ENCODE measurements around the gene USP13. TPM values are rescaled to one million over a fixed set of nuclear protein-coding genes. Genes with fewer than 3 reads are reported as not detected.

USP13 gene
- total and polyA plus RNA-seq, 3 donors from 2014 or later, result 17.6 to 50.3 (median 42.0) TPM

DNA sequence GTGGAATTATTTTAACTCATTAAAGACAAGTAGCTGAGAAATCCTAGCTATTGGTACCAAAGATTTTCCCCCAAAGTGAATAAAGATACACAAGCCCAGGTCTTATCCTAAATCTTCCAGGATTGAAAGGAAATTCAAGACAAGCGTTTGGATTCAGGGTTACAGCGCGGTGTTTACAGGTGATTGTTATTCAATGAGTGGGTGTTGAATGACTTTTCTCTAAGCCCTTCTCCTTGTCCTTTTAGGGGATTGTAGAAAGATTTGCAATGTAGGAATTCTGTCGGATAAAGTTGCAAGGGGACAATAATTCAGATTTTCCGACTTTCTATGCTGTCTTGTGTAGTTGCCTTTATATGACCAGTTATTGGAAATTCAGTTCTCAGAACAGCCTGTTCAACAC lies 57.2 kb downstream of the USP13 start:
- TF ChIP-seq, protein P1, sequence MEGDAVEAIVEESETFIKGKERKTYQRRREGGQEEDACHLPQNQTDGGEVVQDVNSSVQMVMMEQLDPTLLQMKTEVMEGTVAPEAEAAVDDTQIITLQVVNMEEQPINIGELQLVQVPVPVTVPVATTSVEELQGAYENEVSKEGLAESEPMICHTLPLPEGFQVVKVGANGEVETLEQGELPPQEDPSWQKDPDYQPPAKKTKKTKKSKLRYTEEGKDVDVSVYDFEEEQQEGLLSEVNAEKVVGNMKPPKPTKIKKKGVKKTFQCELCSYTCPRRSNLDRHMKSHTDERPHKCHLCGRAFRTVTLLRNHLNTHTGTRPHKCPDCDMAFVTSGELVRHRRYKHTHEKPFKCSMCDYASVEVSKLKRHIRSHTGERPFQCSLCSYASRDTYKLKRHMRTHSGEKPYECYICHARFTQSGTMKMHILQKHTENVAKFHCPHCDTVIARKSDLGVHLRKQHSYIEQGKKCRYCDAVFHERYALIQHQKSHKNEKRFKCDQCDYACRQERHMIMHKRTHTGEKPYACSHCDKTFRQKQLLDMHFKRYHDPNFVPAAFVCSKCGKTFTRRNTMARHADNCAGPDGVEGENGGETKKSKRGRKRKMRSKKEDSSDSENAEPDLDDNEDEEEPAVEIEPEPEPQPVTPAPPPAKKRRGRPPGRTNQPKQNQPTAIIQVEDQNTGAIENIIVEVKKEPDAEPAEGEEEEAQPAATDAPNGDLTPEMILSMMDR (IDR thresholded peaks at IDR 0.05), result no peak
- no peak for TF ChIP-seq POLR2A (IDR thresholded peaks at IDR 0.05)
- 79 to 90% methylated on average over 5 of the region's 5 CpGs for WGBS, 2 donors
- intact Hi-C loops (cut with DNase I; ENCODE audit: low total_unique reads), result no loop called here

DNA sequence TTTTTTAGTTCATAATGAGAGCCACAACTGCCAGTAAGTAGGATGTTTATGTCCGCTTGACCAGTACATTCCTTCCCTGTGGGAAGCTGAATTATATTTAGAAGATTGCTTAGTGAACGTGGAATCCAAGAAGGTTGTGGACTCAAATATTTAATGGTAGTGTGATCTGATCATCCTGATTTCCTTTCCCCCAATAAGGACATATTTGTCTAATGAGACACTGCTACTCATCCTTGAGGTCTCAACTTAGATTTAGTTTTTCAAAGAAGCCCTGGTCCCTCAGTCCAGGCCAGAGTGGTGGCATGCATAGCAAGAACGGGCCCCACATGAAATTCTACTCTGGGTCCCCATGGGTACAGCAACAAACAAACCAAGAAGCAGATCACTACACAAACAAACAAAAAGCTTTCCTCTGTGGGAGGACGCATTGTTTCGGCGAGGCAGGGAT lies 60.8 kb downstream of the USP13 start:
- Histone ChIP-seq H3K4me1 (no peaks in the 10 kb centered on the region), H3K27ac (no peak overlapping the region), H3K4me3 (no peak overlapping the region), H3K27me3 (no peaks in the 10 kb centered on the region), H3K36me3 (ENCODE audit: low read depth, missing control alignments) (no peaks in the 10 kb centered on the region), H3K9me3 (no peaks in the 10 kb centered on the region)
- 85 to 91% methylated on average over 6 of the region's 6 CpGs for WGBS, 2 donors
- DNase-seq, result no peak
- intact Hi-C loops (cut with DNase I; ENCODE audit: low total_unique reads), result no loop called here
- no peak for TF ChIP-seq POLR2A (IDR thresholded peaks at IDR 0.05)
- TF ChIP-seq, protein P1 (IDR thresholded peaks at IDR 0.05), result no peak

More for the DNA sequence above, 57.2 kb downstream of the USP13 start:
- H3K36me3 ChIP-seq (ENCODE audit: low read depth, missing control alignments), result no peaks in the 10 kb centered on the region
- H3K27ac ChIP-seq, result no peak overlapping the region
- H3K9me3 ChIP-seq, result no peaks in the 10 kb centered on the region
- H3K27me3 ChIP-seq, result no peaks in the 10 kb centered on the region
- no peak for DNase-seq
- H3K4me3 ChIP-seq, result no peak overlapping the region
- no peaks in the 10 kb centered on the region for H3K4me1 ChIP-seq

DNA sequence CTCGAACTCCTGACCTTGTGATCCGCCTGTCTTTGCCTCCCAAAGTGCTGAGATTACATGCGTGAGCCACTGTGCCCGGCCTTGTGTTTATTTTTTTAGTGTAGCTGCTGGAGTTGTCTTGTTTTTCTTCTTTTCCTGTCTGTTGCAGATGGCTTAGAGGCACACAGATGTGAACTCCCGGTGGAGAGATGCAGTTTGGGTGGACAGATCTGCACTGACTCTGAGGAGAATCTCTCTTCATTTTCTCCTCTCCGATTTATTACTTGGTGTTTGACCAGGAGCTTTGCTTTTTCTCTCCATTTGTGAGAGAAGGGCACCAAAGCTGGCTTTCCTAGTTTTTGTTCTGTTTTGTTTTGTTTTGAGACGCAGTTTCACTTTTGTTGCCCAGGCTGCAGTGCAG lies 62.7 kb downstream of the USP13 start:
- intact Hi-C loops (cut with DNase I; ENCODE audit: low total_unique reads), result no loop called here
- H3K27ac ChIP-seq, result no peak overlapping the region

DNA sequence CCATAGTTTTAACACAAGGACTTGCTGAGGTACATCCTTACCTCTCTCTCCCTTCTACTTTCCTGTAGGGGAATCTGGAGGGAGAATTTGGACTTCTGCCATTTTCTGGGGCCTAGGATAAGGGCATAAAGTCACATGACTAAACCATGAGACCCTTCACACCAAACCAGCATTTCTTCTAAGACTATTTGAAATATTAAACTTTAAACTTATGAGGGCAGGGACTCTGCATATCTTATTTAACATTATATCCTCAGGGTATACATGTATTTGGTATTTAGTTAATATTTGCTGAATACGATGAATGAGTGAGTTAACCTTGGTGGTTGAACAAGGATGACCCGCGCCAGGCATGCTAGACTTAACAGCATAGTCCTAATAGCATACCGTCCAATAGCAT lies 63.4 kb downstream of the USP13 start:
- intact Hi-C loops (cut with DNase I; ENCODE audit: low total_unique reads), result no loop called here
- Histone ChIP-seq H3K9me3 (no peaks in the 10 kb centered on the region), H3K4me1 (no peaks in the 10 kb centered on the region), H3K27me3 (no peaks in the 10 kb centered on the region), H3K27ac (no peak overlapping the region), H3K4me3 (no peak overlapping the region), H3K36me3 (ENCODE audit: low read depth, missing control alignments) (no peaks in the 10 kb centered on the region)
- 98 to 100% methylated on average over 4 of the region's 4 CpGs for WGBS, 2 donors
- TF ChIP-seq, protein P1 (IDR thresholded peaks at IDR 0.05), result no peak
- no peak for TF ChIP-seq POLR2A (IDR thresholded peaks at IDR 0.05)
- no peak for DNase-seq

More for the DNA sequence above, 62.7 kb downstream of the USP13 start:
- no peak overlapping the region for H3K4me3 ChIP-seq
- H3K4me1 ChIP-seq, result no peaks in the 10 kb centered on the region
- H3K36me3 ChIP-seq (ENCODE audit: low read depth, missing control alignments), result no peaks in the 10 kb centered on the region
- H3K9me3 ChIP-seq, result no peaks in the 10 kb centered on the region
- no peak for DNase-seq
- no peaks in the 10 kb centered on the region for H3K27me3 ChIP-seq
- TF ChIP-seq, protein P1 (IDR thresholded peaks at IDR 0.05), result no peak
- no peak for TF ChIP-seq POLR2A (IDR thresholded peaks at IDR 0.05)
- 97 to 99% methylated on average over 7 of the region's 7 CpGs for WGBS, 2 donors

DNA sequence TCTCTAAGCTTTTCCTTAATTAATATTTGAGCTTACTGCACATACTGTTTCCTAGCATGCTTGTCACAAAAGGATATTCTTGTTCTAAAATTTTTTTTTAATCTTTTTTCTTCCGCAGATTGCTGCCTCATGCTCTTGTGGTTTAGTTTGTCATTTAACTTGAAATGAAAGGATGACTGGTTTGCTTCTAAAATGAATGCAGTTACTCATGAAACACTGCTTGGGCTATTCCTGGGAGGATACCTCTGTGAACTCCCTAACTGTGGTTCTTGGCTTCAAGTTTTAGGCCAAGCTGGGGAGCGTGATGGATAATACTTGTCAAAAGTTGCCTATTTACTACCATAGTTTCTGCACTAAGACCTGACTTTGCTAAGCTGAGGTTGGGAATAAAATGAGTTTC lies 64.0 kb downstream of the USP13 start:
- 82 to 84% methylated on average over 2 of the region's 2 CpGs for WGBS, 2 donors
- intact Hi-C loops (cut with DNase I; ENCODE audit: low total_unique reads), result no loop called here
- Histone ChIP-seq H3K4me1 (no peaks in the 10 kb centered on the region), H3K27ac (no peak overlapping the region), H3K4me3 (no peak overlapping the region), H3K36me3 (ENCODE audit: low read depth, missing control alignments) (no peaks in the 10 kb centered on the region), H3K9me3 (no peaks in the 10 kb centered on the region), H3K27me3 (no peaks in the 10 kb centered on the region)
- TF ChIP-seq, protein P1 (IDR thresholded peaks at IDR 0.05), result no peak
- TF ChIP-seq POLR2A (IDR thresholded peaks at IDR 0.05), result no peak
- no peak for DNase-seq

Data from testis (tissue), 3 donors.